Lung (tissue), 12 donors: Measurements from ENCODE around the gene GSAP. TPM values are rescaled to one million over a fixed set of nuclear protein-coding genes. Genes with fewer than 3 reads are reported as not detected.

Source experiments
- ATAC-seq: fragments of 200-7000 bp; cut with Tn5 transposase; one replicate; pipeline ENCODE4 v1.9.1; 2020; ENCODE audit warnings: moderate number of reproducible peaks; ENCODE audit not compliant: insufficient read depth, low FRiP score
- DNase-seq, 3 donors: peaks; one replicate each; pipeline ENCODE4 v3.0.0-alpha.2; 2013 to 2017
- H3K27ac ChIP-seq, 2 donors: one replicate each; pipeline ENCODE4 v1.5.1; 2013; ENCODE audit warnings: mild to moderate bottlenecking in 2 of 2, moderate library complexity in 2 of 2, control low read depth in 1 of 2, inconsistent platforms in 1 of 2, low read depth in 1 of 2, low read length in 1 of 2
- H3K27me3 ChIP-seq, 3 donors: one replicate each; pipeline ENCODE4 v1.5.1; 2013; ENCODE audit warnings: low read length in 2 of 3; ENCODE audit not compliant: control insufficient read depth in 3 of 3, insufficient read depth in 3 of 3
- H3K36me3 ChIP-seq, 4 donors: one replicate each; pipeline ENCODE4 v1.5.1; 2013; ENCODE audit warnings: low read length in 4 of 4, mild to moderate bottlenecking in 1 of 4, moderate library complexity in 1 of 4; ENCODE audit not compliant: control insufficient read depth in 4 of 4, insufficient read depth in 4 of 4
- H3K4me1 ChIP-seq, 5 donors: one replicate each; pipeline ENCODE4 v1.5.1; 2013; ENCODE audit warnings: low read length in 5 of 5, mild to moderate bottlenecking in 2 of 5, moderate library complexity in 1 of 5; ENCODE audit not compliant: control insufficient read depth in 5 of 5, insufficient read depth in 5 of 5
- H3K4me3 ChIP-seq: one replicate; pipeline ENCODE4 v1.5.1; 2013; ENCODE audit warnings: mild to moderate bottlenecking, control low read depth, moderate library complexity
- H3K9ac ChIP-seq, 2 donors: one replicate each; pipeline ENCODE4 v1.5.1; 2013; ENCODE audit warnings: low read length in 2 of 2, control low read depth in 1 of 2; ENCODE audit not compliant: insufficient read depth in 1 of 2
- H3K9me3 ChIP-seq, 4 donors: one replicate each; pipeline ENCODE4 v1.5.1; 2013; ENCODE audit warnings: low read length in 3 of 4, mild to moderate bottlenecking in 1 of 4, moderate library complexity in 1 of 4; ENCODE audit not compliant: control insufficient read depth in 4 of 4, insufficient read depth in 3 of 4
- CTCF ChIP-seq: IDR thresholded peaks from 2 replicates; pipeline ENCODE4 v1.5.1; 2012; ENCODE audit warnings: mild to moderate bottlenecking; ENCODE audit errors: control extremely low read depth, extremely low read depth
- WGBS, 2 donors: extraction: QIAGEN DNeasy Blood & Tissue Kit; methylation state at CpG; one replicate each; pipeline ENCODE4 v1.1.7; 2013; 5-methylcytosine and 5-hydroxymethylcytosine counted together
- polyA plus RNA-seq, 2 donors: library from polyadenylated mRNA; stranded (reverse); fragments of 200-250 nt; gene quantifications; one replicate each; pipeline ENCODE4 v1.2.1, GENCODE V29; 2013
- total RNA-seq, 2 donors: library from RNA; depleted of rRNA in 1 of 2; stranded (reverse); fragments of >200 nt in 1 of 2; gene quantifications; one replicate each; pipeline ENCODE4 v1.2.1, GENCODE V29; 2014 to 2021
- donor health status: control.
- donor health status: control.
- donor health status: Bipolar disorder and iron deficiency.
- donor health status: healthy.
- donor health status: DM: yes; HTN: yes; CAD: no.

The GSAP gene
- total and polyA plus RNA-seq, 4 donors, result 26.4 to 99.3 (median 57.4) TPM

DNA sequence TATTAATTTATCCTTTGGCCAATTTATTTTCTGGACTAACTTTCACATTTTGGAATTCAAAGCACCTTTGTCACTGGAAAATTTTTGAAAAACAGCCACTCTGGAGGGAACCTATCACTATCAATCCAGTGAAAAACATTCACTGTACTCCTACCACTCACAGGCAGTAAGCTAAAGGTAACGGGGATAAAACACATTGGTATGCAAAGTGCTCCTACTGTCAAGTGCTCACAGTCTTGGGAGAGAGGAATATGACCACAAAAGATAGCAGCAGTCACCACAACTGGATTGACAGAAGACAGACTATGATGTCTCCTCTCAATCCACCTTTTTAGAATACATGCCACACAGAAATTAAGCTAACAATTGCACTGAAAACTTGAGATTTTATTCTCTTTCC, 13.3 kb downstream of the GSAP start:
- H3K27me3 ChIP-seq, result no peaks in the 10 kb centered on the region
- no peak overlapping the region for H3K27ac ChIP-seq
- WGBS, 2 donors, result 53 to 79% methylated on average over 1 of the region's 1 CpG
- no peak overlapping the region for H3K4me3 ChIP-seq
- peaks cover 0 to 2% (median 0%) of the 10 kb centered on the region in 5 donors for H3K4me1 ChIP-seq
- TF ChIP-seq CTCF, result no peak
- no peak overlapping the region for H3K9ac ChIP-seq
- DNase-seq (no peak), ATAC-seq (no peak)
- H3K36me3 ChIP-seq, result no peaks in the 10 kb centered on the region
- H3K9me3 ChIP-seq, result no peaks in the 10 kb centered on the region

DNA sequence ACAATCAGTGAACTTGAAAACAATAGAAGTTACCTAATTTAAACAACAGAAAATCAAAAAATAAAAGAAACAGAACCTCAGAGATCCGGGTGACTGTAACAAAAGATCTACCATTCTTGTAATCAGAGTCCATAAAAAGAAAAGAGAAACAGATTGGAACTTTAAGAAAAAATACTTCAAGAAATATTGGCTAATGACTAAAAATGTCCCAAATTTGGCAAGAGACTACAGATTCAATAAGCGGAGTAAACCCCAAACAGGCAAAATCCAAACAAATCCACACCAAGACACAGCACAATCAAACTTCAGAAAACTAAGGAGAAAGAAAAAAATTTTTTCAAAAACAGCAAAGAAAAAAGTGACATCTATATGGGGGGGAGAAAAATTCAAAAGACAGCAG, 15.1 kb downstream of the GSAP start:
- 94 to 95% methylated on average over 2 of the region's 2 CpGs for WGBS, 2 donors
- Histone ChIP-seq H3K4me1 (peaks cover 0 to 2% (median 0%) of the 10 kb centered on the region in 5 donors), H3K36me3 (no peaks in the 10 kb centered on the region), H3K27me3 (no peaks in the 10 kb centered on the region), H3K4me3 (no peak overlapping the region), H3K9me3 (no peaks in the 10 kb centered on the region), H3K9ac (no peak overlapping the region), H3K27ac (no peak overlapping the region)
- no peak for TF ChIP-seq CTCF
- DNase-seq, result no peak
- no peak for ATAC-seq

DNA sequence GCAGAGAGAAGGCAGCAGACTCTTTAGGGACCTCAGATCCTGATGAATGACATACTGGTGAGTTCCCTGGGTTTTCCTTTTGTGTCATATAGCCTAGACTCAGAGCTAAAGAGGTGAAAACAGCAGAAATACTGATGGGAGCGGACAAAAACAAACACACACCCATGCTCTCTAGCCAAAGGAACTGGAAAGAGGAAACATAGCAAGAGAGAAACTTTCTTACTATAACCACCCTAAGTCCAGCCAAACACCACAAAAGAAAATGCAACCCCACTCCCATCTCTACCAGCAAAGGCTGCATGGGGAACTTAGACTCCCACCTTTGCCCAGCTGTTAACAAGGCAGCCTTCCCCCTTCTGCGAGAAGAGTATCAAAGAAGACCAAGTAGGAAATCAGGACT, 16.3 kb downstream of the GSAP start:
- TF ChIP-seq CTCF, result no peak
- Histone ChIP-seq H3K9me3 (no peaks in the 10 kb centered on the region), H3K4me3 (no peak overlapping the region), H3K9ac (no peak overlapping the region), H3K36me3 (no peaks in the 10 kb centered on the region), H3K27ac (peak overlapping the region in 1 of 2 donors; percentile 3), H3K27me3 (no peaks in the 10 kb centered on the region), H3K4me1 (peaks cover 0 to 4% (median 0%) of the 10 kb centered on the region in 5 donors)
- no peak for ATAC-seq
- WGBS, 2 donors, result 70 to 77% methylated on average over 2 of the region's 2 CpGs
- no peak for DNase-seq

DNA sequence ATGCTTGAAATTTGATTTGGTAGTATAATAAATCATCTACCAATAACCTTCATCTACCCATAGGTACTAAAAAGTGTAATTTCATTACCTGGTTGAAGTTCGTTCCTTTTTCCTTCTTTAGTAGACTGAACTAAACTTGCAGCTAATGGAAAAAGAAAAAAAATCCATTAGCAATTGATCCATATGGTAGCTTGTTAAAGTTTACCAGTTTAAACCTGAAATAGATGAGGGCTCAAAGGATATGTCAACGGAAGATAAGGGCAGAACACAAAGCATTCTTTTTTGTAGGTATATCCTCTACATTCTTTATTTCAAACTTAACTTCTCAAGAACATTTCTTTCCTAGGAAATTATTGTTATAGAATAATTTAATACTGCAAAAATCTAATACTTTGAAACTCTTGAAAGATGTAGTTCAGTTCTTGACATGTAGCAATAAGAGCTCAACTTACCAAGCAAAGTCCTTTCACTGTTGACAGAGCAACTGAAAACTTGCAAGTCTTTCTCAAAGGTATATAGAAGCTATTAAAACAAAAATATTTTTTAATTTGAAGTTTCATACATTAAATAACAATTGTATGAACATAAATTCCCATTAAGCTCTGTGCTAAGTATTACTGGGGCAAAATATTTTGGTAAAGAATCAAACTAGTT, 19.1 kb downstream of the GSAP start:
- H3K36me3 ChIP-seq, result peaks cover 0 to 6% (median 0%) of the 10 kb centered on the region in 4 donors
- no peak for ATAC-seq

More for the DNA sequence above, 19.1 kb downstream of the GSAP start:
- DNase-seq, result no peak
- Histone ChIP-seq H3K27ac (no peak overlapping the region), H3K4me3 (no peak overlapping the region), H3K4me1 (peaks cover 0 to 4% (median 0%) of the 10 kb centered on the region in 5 donors), H3K9me3 (no peaks in the 10 kb centered on the region), H3K27me3 (no peaks in the 10 kb centered on the region), H3K9ac (no peak overlapping the region)
- TF ChIP-seq CTCF, result no peak
- WGBS, 2 donors, result 87 to 90% methylated on average over 2 of the region's 2 CpGs
